Measurements from ENCODE around the gene MICU1.

The MICU1 gene

DNA sequence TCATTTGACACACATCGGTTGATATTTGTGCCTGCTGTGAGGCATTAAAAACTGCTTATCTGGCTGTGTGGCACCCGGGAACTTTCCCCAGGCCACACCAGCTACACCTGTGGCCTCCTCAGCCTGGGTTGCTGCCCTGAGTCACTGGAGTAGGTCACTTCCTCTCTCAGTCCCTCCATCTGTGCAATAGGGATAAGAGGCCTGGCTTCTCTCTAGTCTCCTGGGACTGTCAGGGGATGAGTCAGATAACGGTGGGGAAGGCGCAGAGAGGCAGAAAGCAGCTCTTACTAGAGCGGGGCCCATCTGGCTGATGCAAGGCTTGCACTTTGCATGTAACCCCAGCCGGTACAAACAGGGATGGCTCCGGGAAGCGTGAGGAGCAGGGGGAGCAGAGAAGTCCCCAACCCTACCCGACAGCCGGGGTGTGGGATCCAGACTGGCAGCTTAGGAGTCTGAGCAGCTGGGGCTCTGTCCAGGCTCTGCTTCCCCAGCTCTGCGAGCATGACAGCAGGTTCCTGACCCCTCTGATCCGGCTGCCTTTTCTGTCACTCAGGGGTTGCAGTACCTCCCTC is 305.1 kb downstream of the MICU1 start:
- DNase-seq (ENCODE audit: insufficient read length, low spot score): peak; percentile 91
- peak; percentile 88 for FAIRE-seq

DNA sequence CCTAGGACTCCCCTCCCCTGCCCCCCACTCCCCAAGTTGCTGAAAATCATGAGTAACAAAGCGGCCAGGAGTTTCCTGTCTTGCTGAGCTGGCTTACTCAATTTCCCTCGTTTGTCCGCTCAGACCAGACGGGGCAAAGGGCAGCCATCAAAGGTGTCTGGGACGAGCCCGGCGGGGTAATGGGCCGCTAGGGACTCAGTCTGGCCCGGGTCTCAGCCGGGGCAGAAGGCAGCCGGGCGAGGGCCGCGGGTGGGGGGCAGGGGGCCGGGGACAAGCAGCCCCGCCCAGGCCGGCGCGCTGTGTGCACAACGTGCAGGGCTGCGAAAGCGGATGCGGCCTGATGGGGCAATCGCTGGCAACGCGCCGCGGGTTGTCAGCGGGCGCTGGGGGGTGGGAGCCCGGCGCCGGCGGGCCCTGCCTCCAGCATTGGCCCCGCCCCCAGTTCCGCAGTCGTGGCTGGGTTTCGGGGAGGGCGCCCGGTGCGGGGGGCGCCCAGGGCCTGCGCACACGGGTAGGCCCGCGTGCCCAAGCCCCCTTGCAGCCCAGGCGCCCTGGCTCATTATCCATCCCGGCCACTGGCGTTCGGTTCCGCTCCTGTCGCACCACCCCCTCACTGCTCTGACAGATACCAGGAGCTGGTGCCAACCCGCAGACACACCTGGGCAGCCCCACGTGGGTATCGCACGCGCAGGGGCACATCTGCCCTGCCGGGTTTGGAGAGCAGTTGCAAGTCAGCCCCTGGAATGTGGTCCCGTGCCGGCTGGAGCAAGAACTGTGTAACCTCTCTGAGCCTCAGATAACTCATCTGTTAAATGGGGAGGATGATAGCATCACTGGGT is 306.2 kb downstream of the MICU1 start:
- peak; percentile 53 for FAIRE-seq

DNA sequence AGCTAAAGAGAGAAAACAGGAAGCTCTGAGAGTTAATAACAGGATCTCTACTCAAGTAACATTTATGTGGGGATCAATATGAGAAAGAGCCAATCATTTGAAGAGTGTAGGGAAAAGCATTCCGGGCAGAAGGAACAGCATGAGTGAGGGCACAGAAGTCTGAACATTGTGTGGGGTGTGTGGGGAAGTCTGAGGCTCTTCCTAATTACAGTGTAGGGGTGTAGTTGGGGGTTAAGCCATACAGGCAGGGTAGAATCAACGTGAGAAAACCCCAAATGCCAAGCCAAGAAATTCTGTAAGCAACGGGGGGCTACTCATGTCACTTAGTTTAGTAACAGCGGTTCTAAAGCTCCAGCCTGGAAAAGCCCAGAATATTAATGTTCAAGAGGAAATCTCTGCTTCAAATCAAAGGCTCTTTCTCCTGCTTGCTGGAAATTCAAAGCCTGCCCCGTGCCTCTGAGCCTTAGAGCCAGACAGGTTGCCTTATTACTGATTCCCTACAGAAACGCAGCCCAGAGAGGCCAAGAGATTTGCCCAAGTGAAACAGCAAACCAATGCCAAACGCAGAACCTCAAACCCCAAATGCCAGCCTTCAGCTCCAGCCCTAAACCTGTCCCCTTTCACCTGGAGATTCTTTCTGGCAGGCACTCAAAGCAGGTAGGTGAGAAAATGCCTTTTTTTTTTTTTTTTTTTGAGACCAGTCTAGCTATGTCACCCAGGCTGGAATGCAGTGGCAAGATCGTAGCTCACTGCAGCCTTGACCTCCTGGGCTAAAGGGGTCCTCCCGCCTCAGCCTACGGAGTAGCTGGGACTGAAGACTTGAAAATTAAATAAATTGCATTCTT is 307.2 kb downstream of the MICU1 start:
- DNase-seq (ENCODE audit: insufficient read length, low spot score): no peak
- peak; percentile 35 for FAIRE-seq

More for the DNA sequence above, 306.2 kb downstream of the MICU1 start:
- peak; percentile 77 for DNase-seq (ENCODE audit: insufficient read length, low spot score)

Data from GM19239 (cell line).